GM12873 (cell line): Measurements from ENCODE around the gene TEX22.

Experiments used
- CTCF ChIP-seq: IDR thresholded peaks from 2 replicates; pipeline ENCODE4 v1.5.1; 2012; ENCODE audit warnings: low read depth, mild to moderate bottlenecking, moderate library complexity, low read length, control low read depth; ENCODE audit not compliant: insufficient read depth; ENCODE audit errors: missing control alignments

Gene TEX22

DNA sequence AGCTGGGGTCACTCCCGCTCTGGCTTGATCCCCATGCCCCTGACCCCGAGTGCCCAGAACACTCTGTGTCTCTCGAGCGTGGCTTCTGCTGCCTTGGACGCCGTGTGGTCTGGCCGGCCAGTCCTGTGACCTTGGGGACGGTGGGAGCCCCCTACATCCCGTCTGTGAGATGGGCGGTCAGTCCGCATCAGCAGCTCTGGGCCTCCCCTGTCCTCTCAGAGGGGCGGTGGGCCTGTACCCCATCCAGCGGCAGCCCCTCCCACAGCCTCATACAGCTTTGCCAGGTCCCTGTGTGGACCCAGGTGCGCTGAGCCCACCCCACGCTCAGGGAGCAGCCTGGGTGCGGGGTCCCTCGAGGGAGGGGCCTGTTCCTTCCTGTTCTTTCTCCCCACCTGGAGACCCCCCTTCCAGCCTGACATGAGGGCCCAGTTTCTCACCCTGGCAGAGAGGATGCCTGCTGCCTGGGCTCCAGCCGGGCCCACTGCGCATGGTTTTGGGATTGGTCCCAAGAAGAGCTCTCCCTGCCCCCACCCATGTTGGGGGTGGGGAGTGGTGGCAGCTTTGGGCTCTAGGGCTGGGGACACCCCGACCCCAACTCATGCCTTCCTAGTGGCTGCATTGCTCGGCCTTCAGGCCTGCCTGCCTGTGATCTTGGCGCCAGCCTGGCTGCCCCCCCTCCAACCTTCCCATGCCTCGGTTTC is 22.8 kb downstream of the TEX22 start:
- TF ChIP-seq CTCF, result no peak

GRCh38 chr14:105421723-105422615 is 23.6 kb downstream of the TEX22 start:
- TF ChIP-seq CTCF, result no peak

- no peak for TF ChIP-seq CTCF
Measured at GRCh38 chr14:105422695-105423487, 24.6 kb downstream of the TEX22 start.

GRCh38 chr14:105423488-105424195 is 25.3 kb downstream of the TEX22 start:
- TF ChIP-seq CTCF, result no peak

- TF ChIP-seq CTCF, result no peak
Measured at GRCh38 chr14:105424861-105425260, 26.5 kb downstream of the TEX22 start.

DNA sequence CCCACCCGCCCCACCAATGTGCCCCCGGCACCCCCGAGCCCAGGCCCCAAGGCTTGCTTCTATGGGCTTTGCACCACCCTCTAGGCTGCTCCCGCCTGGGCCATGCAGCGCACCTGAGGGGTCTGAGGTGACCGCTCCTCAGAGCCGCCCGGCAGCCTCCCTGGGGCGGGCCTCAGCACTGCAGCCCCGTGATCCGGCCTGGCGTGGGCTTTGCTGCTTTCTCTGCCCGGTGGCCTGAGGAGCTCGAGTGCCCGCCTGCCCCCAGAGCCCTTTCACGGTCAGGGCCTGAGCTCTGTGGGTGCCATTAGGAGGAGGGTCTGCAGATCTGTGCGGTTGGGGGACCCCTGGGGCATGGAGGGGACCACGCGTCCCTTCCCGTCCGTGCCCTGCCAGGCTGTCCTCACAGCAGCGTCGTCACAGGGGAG is 27.5 kb downstream of the TEX22 start:
- no peak for TF ChIP-seq CTCF
